ENCODE data around the gene WNK2. TPM values are rescaled to one million over a fixed set of nuclear protein-coding genes. Genes with fewer than 3 reads are reported as not detected.

WNK2 gene
- total RNA-seq, 1 experiment from 2014 or later: 0.02 TPM

GRCh38 chr9:93294011-93294410 is 110.1 kb downstream of the WNK2 start:
- DNase-seq (ENCODE audit: low spot score): no peak

GRCh38 chr9:93295031-93295430 is 111.1 kb downstream of the WNK2 start:
- no peak for DNase-seq (ENCODE audit: low spot score)

- DNase-seq (ENCODE audit: low spot score): no peak
Measured at GRCh38 chr9:93295456-93296076, 111.6 kb downstream of the WNK2 start.

- no peak for DNase-seq (ENCODE audit: low spot score)
Measured at GRCh38 chr9:93296889-93297480, 113.0 kb downstream of the WNK2 start.

GRCh38 chr9:93297659-93298497 is 113.9 kb downstream of the WNK2 start:
- no peak for DNase-seq (ENCODE audit: low spot score)

- no peak for DNase-seq (ENCODE audit: low spot score)
Measured at GRCh38 chr9:93298498-93299417, 114.8 kb downstream of the WNK2 start.

- DNase-seq (ENCODE audit: low spot score): no peak
Measured at GRCh38 chr9:93299418-93300174, 115.7 kb downstream of the WNK2 start.

GRCh38 chr9:93300175-93300572 is 116.2 kb downstream of the WNK2 start:
- DNase-seq (ENCODE audit: low spot score): no peak

GRCh38 chr9:93300585-93301081 is 116.7 kb downstream of the WNK2 start:
- no peak for DNase-seq (ENCODE audit: low spot score)

GRCh38 chr9:93301291-93301811 is 117.4 kb downstream of the WNK2 start:
- no peak for DNase-seq (ENCODE audit: low spot score)

GRCh38 chr9:93301911-93302541 is 118.1 kb downstream of the WNK2 start:
- no peak for DNase-seq (ENCODE audit: low spot score)

GRCh38 chr9:93302586-93303257 is 118.8 kb downstream of the WNK2 start:
- DNase-seq (ENCODE audit: low spot score): peak; percentile 49

- no peak for DNase-seq (ENCODE audit: low spot score)
Measured at GRCh38 chr9:93303258-93303771, 119.4 kb downstream of the WNK2 start.

- no peak for DNase-seq (ENCODE audit: low spot score)
Measured at GRCh38 chr9:93303806-93304573, 120.1 kb downstream of the WNK2 start.

- peak; percentile 13 for DNase-seq (ENCODE audit: low spot score)
Measured at GRCh38 chr9:93304574-93305496, 120.9 kb downstream of the WNK2 start.

- no peak for DNase-seq (ENCODE audit: low spot score)
Measured at GRCh38 chr9:93305497-93306020, 121.6 kb downstream of the WNK2 start.

GRCh38 chr9:93306081-93306480 is 122.1 kb downstream of the WNK2 start:
- DNase-seq (ENCODE audit: low spot score): no peak
